ENCODE results near the gene ST3GAL5. TPM values are rescaled to one million over a fixed set of nuclear protein-coding genes. Genes with fewer than 3 reads are reported as not detected.

Gene ST3GAL5
- total and polyA plus RNA-seq, 10 donors, result 18.7 to 124 (median 74.1) TPM

- 47 to 76% (median 50%) methylated on average over 2 of the region's 2 CpGs for WGBS, 5 donors
Observed at GRCh38 chr2:85823951-85824350, 64.8 kb downstream of the ST3GAL5 start.

DNA sequence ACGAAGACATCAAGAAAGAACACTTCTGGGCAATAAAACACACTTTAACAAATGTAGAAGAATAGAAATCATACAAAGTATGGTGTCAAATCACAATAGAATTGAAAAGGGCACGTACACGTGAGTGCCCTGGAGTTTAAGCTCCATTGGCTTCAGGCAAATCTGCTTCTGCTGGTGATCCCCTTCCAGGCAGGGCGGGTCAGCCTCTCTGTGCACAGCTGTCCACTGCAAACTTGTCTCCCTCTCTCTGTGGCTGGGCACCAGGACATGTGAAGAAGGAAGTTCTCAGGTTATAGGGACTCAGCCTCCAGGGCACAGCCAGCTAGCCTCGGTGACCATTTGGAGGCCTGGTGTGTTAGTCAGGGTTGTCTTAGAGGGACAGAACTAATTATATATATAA is 66.0 kb downstream of the ST3GAL5 start:
- Histone ChIP-seq H3K27ac (no peak overlapping the region), H3K9me3 (no peaks in the 10 kb centered on the region), H3K36me3 (no peaks in the 10 kb centered on the region), H3K4me1 (peaks cover 0 to 9% (median 7%) of the 10 kb centered on the region in 6 donors), H3K4me3 (no peak overlapping the region), H3K27me3 (replicated peaks in 1 of 7) (peaks cover 0 to 11% (median 0%) of the 10 kb centered on the region in 7 donors)
- intact Hi-C loops (cut with DNase I; ENCODE audit: low total_unique reads), result no loop called here
- TF ChIP-seq POLR2A (IDR thresholded peaks at IDR 0.05) (no peak), POLR2AphosphoS5 (IDR thresholded peaks at IDR 0.05) (no peak), CTCF (IDR thresholded peaks at IDR 0.05 in 8 of 11, conservative IDR thresholded peaks at IDR 0.05 in 3 of 11) (no peak)
- DNase-seq, result no peak
- 80 to 93% (median 82%) methylated on average over 5 of the region's 5 CpGs for WGBS, 5 donors

More at GRCh38 chr2:85823951-85824350, 64.8 kb downstream of the ST3GAL5 start:
- TF ChIP-seq POLR2A (IDR thresholded peaks at IDR 0.05) (no peak), CTCF (IDR thresholded peaks at IDR 0.05 in 8 of 11, conservative IDR thresholded peaks at IDR 0.05 in 3 of 11) (no peak), POLR2AphosphoS5 (IDR thresholded peaks at IDR 0.05) (no peak)
- intact Hi-C loops (cut with DNase I; ENCODE audit: low total_unique reads), result no loop called here
- Histone ChIP-seq H3K4me3 (no peak overlapping the region), H3K4me1 (peaks cover 0 to 11% (median 8%) of the 10 kb centered on the region in 6 donors), H3K9me3 (no peaks in the 10 kb centered on the region), H3K36me3 (no peaks in the 10 kb centered on the region), H3K27me3 (replicated peaks in 1 of 7) (peaks cover 0 to 11% (median 0%) of the 10 kb centered on the region in 7 donors), H3K27ac (no peak overlapping the region)
- no peak for DNase-seq

DNA sequence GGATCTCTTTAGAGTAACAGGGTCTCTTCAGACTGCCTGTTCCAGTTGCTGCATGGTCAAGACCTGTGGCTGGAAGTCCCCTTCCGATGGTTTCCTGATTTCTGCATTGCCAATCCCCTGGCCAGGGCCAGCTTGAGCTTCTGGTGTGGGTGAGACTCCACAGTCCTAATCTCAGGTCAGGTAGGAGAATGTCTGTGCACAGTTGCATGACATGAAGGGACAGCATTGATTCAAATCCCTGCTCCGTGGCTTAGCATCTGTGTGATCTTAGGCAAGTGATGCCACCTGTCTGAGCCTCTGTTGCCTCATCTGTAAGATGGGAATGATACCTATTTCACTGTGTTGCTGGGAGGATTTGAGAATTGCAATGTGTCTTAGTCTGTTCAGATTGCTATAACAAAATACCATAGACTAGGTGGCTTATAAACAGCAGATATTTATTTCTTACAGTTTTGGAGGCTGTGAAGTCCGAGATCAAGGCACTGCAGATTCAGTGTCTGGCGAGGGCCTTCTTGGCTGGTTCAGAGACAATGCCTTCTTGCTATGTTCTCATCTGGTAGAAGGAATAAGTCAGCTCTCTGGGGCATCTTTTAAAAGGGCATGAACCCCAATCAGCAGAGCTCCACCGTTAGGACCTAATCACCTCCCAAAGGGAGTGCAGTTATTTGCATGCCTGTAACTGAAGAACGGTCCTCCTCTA is 68.8 kb downstream of the ST3GAL5 start:
- TF ChIP-seq POLR2A (IDR thresholded peaks at IDR 0.05) (no peak), CTCF (IDR thresholded peaks at IDR 0.05 in 8 of 11, conservative IDR thresholded peaks at IDR 0.05 in 3 of 11) (no peak), POLR2AphosphoS5 (IDR thresholded peaks at IDR 0.05) (no peak)

GRCh38 chr2:85814802-85815550 is 73.8 kb downstream of the ST3GAL5 start:
- Histone ChIP-seq H3K4me3 (no peak overlapping the region), H3K36me3 (no peaks in the 10 kb centered on the region), H3K4me1 (peaks cover 0 to 9% (median 2%) of the 10 kb centered on the region in 6 donors), H3K9me3 (no peaks in the 10 kb centered on the region), H3K27ac (no peak overlapping the region), H3K27me3 (replicated peaks in 1 of 7) (peaks cover 0 to 31% (median 0%) of the 10 kb centered on the region in 7 donors)
- WGBS, 5 donors, result 65 to 88% (median 81%) methylated on average over 10 of the region's 10 CpGs
- intact Hi-C loops (cut with DNase I; ENCODE audit: low total_unique reads), result loop anchor here (5.0 to 10.0 kb wide), 2 partner anchors 88 to 180 kb away; no protein-coding TSS in a partner anchor
- no peak for TF ChIP-seq POLR2A (IDR thresholded peaks at IDR 0.05)
- TF ChIP-seq POLR2AphosphoS5 (IDR thresholded peaks at IDR 0.05), result no peak
- no peak for TF ChIP-seq CTCF (IDR thresholded peaks at IDR 0.05 in 8 of 11, conservative IDR thresholded peaks at IDR 0.05 in 3 of 11)
- no peak for DNase-seq

More for the DNA sequence above, 68.8 kb downstream of the ST3GAL5 start:
- no peak overlapping the region for H3K4me3 ChIP-seq
- H3K27ac ChIP-seq, result no peak overlapping the region
- WGBS, 5 donors, result 68 to 85% (median 77%) methylated on average over 6 of the region's 6 CpGs
- H3K27me3 ChIP-seq (replicated peaks in 1 of 7), result peaks cover 0 to 12% (median 0%) of the 10 kb centered on the region in 7 donors
- H3K4me1 ChIP-seq, result no peaks in the 10 kb centered on the region
- DNase-seq, result no peak
- intact Hi-C loops (cut with DNase I; ENCODE audit: low total_unique reads), result loop anchor here (5.0 to 10.0 kb wide), 2 partner anchors 93 to 185 kb away; no protein-coding TSS in a partner anchor
- H3K36me3 ChIP-seq, result no peaks in the 10 kb centered on the region
- no peaks in the 10 kb centered on the region for H3K9me3 ChIP-seq
